Gastroesophageal sphincter (tissue), 3 donors: Measurements from ENCODE around the gene TLK2.
"Not testable (repeated sequence)": the region's sequence is repeated elsewhere in the genome, so short reads cannot be mapped to it uniquely, and the experiment has no call there.

ENCODE experiments used
- CTCF ChIP-seq, 4 experiments: fragments of 200-600 bp in 2 of 4; fragments of 450-650 bp in 2 of 4; sonication (generic) in 1 of 4; IDR thresholded peaks; one replicate each; pipeline ENCODE4 v1.5.1; 2017 to 2019; ENCODE audit warnings: antibody characterized with exemption in 4 of 4, mild to moderate bottlenecking in 2 of 4, moderate library complexity in 2 of 4
- EP300 ChIP-seq: sonication (generic); formaldehyde crosslinking; IDR thresholded peaks from one replicate; pipeline ENCODE4 v1.6.1; 2017; ENCODE audit warnings: antibody characterized with exemption, mild to moderate bottlenecking
- POLR2A ChIP-seq, 2 donors: fragments of 450-650 bp; IDR thresholded peaks; one replicate each; pipeline ENCODE4 v1.6.1; 2017; ENCODE audit warnings: antibody characterized with exemption in 2 of 2, mild to moderate bottlenecking in 2 of 2, moderate library complexity in 1 of 2
- POLR2AphosphoS5 ChIP-seq: sonication (generic); formaldehyde crosslinking; IDR thresholded peaks from one replicate; pipeline ENCODE4 v1.6.1; 2017; ENCODE audit warnings: antibody characterized with exemption

GRCh38 chr17:62473030-62473982, 5.3 kb upstream of the TLK2 start:
- not testable (repeated sequence) for TF ChIP-seq POLR2AphosphoS5; CTCF (IDR thresholded peaks at IDR 0.05); POLR2A (IDR thresholded peaks at IDR 0.05); EP300
